Measurements from ENCODE around the gene FN1. TPM values are rescaled to one million over a fixed set of nuclear protein-coding genes. Genes with fewer than 3 reads are reported as not detected.

Gene FN1
- total RNA-seq, 1 experiment from 2014 or later, result 50.4 TPM

DNA sequence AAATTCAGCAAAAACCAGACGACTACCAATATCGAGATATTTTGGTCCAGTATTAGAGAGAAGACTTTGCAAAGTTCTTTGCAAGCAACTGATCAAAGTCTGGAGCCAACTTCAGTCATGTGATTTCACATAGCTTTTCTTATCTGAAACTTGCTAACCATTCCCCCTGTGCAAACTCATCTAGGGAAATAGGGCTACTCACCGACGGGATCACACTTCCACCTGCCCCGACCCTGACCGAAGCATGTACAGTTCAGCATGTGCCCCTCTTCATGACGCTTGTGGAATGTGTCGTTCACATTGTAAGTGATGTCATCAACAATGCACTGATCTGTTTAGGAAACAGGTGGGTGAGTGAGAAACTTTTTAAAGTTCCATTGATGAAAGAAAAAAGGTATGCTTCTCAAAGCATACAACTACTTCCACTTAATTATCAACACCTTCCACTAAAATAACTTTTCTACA is 15.4 kb downstream of the FN1 start:
- no peak for DNase-seq
- Histone ChIP-seq H3K36me3 (replicated peaks; ENCODE audit: control insufficient read depth, insufficient read depth, low read length) (peaks cover 19% of the 10 kb centered on the region), H3K27me3 (ENCODE audit: control insufficient read depth, insufficient read depth, low read length) (no peaks in the 10 kb centered on the region), H3K4me3 (ENCODE audit: insufficient read depth, low read depth, low read length) (no peak overlapping the region)

- Histone ChIP-seq H3K27me3 (ENCODE audit: control insufficient read depth, insufficient read depth, low read length) (no peaks in the 10 kb centered on the region), H3K4me3 (ENCODE audit: insufficient read depth, low read depth, low read length) (no peak overlapping the region), H3K36me3 (replicated peaks; ENCODE audit: control insufficient read depth, insufficient read depth, low read length) (peaks cover 19% of the 10 kb centered on the region)
- no peak for DNase-seq
Measured at GRCh38 chr2:215419769-215420470, 15.9 kb downstream of the FN1 start.

GRCh38 chr2:215419113-215419512 is 16.8 kb downstream of the FN1 start:
- DNase-seq, result no peak
- Histone ChIP-seq H3K27me3 (ENCODE audit: control insufficient read depth, insufficient read depth, low read length) (no peaks in the 10 kb centered on the region), H3K4me3 (ENCODE audit: insufficient read depth, low read depth, low read length) (no peak overlapping the region), H3K36me3 (replicated peaks; ENCODE audit: control insufficient read depth, insufficient read depth, low read length) (peaks cover 15% of the 10 kb centered on the region)

- H3K36me3 ChIP-seq (replicated peaks; ENCODE audit: control insufficient read depth, insufficient read depth, low read length), result peaks cover 13% of the 10 kb centered on the region
- H3K27me3 ChIP-seq (ENCODE audit: control insufficient read depth, insufficient read depth, low read length), result no peaks in the 10 kb centered on the region
- no peak overlapping the region for H3K4me3 ChIP-seq (ENCODE audit: insufficient read depth, low read depth, low read length)
- DNase-seq, result no peak
Measured at GRCh38 chr2:215418064-215418963, 17.6 kb downstream of the FN1 start.

DNA sequence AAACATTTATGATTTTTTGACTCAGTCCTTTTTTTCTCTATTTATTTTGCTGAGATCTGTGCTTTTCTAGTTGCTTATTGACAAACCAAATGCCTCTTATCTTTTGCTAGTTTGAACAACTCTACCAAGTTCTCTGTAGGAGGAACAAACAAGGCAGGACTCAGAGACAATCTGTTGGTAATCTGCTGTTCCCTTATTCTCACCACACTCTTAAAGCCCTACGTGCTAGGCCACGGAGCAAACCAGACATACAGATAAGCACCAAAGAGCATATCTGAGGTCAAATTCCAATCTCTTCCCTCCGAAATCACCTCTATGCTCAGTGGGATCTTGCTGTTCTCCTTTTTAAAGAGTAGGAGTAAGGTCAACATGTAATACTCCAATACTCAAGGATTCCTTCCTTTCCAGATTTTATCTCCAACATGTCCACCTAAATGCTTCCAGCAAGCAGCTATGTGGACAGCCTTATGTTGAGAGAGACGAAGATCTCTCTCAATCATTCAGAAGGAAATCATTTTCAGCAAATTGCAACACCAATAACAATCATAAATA is 18.4 kb downstream of the FN1 start:
- no peak for DNase-seq
- Histone ChIP-seq H3K36me3 (replicated peaks; ENCODE audit: control insufficient read depth, insufficient read depth, low read length) (peaks cover 13% of the 10 kb centered on the region), H3K4me3 (ENCODE audit: insufficient read depth, low read depth, low read length) (no peak overlapping the region), H3K27me3 (ENCODE audit: control insufficient read depth, insufficient read depth, low read length) (no peaks in the 10 kb centered on the region)

GRCh38 chr2:215416656-215417055 is 19.2 kb downstream of the FN1 start:
- H3K36me3 ChIP-seq (replicated peaks; ENCODE audit: control insufficient read depth, insufficient read depth, low read length), result peaks cover 8% of the 10 kb centered on the region
- no peak overlapping the region for H3K4me3 ChIP-seq (ENCODE audit: insufficient read depth, low read depth, low read length)
- no peak for DNase-seq
- no peaks in the 10 kb centered on the region for H3K27me3 ChIP-seq (ENCODE audit: control insufficient read depth, insufficient read depth, low read length)

GRCh38 chr2:215415820-215416577 is 19.9 kb downstream of the FN1 start:
- H3K36me3 ChIP-seq (replicated peaks; ENCODE audit: control insufficient read depth, insufficient read depth, low read length), result peaks cover 5% of the 10 kb centered on the region
- H3K4me3 ChIP-seq (ENCODE audit: insufficient read depth, low read depth, low read length), result no peak overlapping the region
- no peak for DNase-seq
- no peaks in the 10 kb centered on the region for H3K27me3 ChIP-seq (ENCODE audit: control insufficient read depth, insufficient read depth, low read length)

- Histone ChIP-seq H3K4me3 (ENCODE audit: insufficient read depth, low read depth, low read length) (no peak overlapping the region), H3K36me3 (replicated peaks; ENCODE audit: control insufficient read depth, insufficient read depth, low read length) (peaks cover 4% of the 10 kb centered on the region), H3K27me3 (ENCODE audit: control insufficient read depth, insufficient read depth, low read length) (no peaks in the 10 kb centered on the region)
- no peak for DNase-seq
Measured at GRCh38 chr2:215415218-215415617, 20.6 kb downstream of the FN1 start.

- no peak overlapping the region for H3K4me3 ChIP-seq (ENCODE audit: insufficient read depth, low read depth, low read length)
- no peaks in the 10 kb centered on the region for H3K27me3 ChIP-seq (ENCODE audit: control insufficient read depth, insufficient read depth, low read length)
- DNase-seq, result no peak
- H3K36me3 ChIP-seq (replicated peaks; ENCODE audit: control insufficient read depth, insufficient read depth, low read length), result peaks cover 4% of the 10 kb centered on the region
Measured at GRCh38 chr2:215414674-215415073, 21.2 kb downstream of the FN1 start.

GRCh38 chr2:215413974-215414373 is 21.9 kb downstream of the FN1 start:
- H3K4me3 ChIP-seq (ENCODE audit: insufficient read depth, low read depth, low read length), result no peak overlapping the region
- H3K36me3 ChIP-seq (replicated peaks; ENCODE audit: control insufficient read depth, insufficient read depth, low read length), result peaks cover 6% of the 10 kb centered on the region
- no peak for DNase-seq
- no peaks in the 10 kb centered on the region for H3K27me3 ChIP-seq (ENCODE audit: control insufficient read depth, insufficient read depth, low read length)

DNA sequence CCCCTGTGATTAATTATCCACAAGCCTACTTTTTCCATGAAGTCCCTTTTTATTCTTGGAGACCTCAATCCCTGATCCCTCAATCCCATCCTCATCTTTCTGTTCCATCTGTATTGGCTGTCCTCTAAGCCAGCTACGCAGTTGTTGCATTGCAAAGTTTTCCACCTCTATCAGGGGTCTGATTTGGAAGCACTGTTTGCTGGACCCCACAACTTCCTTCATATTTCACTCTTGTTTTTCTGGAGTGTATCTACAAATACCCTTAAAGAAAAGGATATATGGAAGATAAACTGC is 22.4 kb downstream of the FN1 start:
- H3K4me3 ChIP-seq (ENCODE audit: insufficient read depth, low read depth, low read length), result no peak overlapping the region
- H3K36me3 ChIP-seq (replicated peaks; ENCODE audit: control insufficient read depth, insufficient read depth, low read length), result peaks cover 4% of the 10 kb centered on the region
- no peak for DNase-seq
- no peaks in the 10 kb centered on the region for H3K27me3 ChIP-seq (ENCODE audit: control insufficient read depth, insufficient read depth, low read length)

DNA sequence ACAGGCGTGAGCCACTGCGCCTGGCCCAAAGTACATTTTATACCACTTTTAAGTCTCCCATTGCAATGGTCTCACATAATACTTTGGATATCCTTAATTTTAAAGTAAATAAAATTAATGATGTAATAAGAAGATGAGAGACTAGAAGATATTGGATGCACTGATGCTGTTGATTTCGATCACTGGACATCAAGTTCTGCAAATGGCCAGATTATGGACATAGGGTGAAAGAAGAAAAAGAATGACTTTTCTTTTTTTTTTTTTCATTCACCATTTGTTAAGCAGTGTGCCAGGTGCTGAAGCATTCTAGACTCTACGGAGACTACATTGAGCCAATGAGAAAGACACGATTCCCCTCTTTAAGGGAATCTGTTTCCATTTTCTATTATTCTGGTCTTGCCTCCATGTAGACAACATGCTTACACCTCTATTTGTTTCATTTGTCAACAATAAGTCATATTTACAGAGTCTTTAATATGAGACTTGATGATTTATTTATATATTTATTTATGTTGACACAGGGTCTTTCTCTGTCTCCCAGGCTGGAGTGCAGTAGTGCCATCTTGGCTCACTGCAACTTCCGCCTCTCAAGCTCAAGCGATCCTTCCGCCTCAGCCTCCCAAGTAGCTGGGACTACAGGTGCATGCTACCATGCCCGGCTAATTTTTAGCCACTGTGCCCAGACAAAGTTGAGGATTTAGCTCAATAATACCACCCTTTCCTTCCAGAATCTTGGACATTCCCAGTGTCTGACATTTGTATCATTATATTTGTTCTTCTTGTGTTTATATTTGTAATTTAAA is 23.7 kb downstream of the FN1 start:
- Histone ChIP-seq H3K4me3 (ENCODE audit: insufficient read depth, low read depth, low read length) (no peak overlapping the region), H3K27me3 (ENCODE audit: control insufficient read depth, insufficient read depth, low read length) (no peaks in the 10 kb centered on the region), H3K36me3 (replicated peaks; ENCODE audit: control insufficient read depth, insufficient read depth, low read length) (peaks cover 5% of the 10 kb centered on the region)
- no peak for DNase-seq

GRCh38 chr2:215410932-215411285 is 25.0 kb downstream of the FN1 start:
- Histone ChIP-seq H3K27me3 (ENCODE audit: control insufficient read depth, insufficient read depth, low read length) (no peaks in the 10 kb centered on the region), H3K4me3 (ENCODE audit: insufficient read depth, low read depth, low read length) (no peak overlapping the region), H3K36me3 (replicated peaks; ENCODE audit: control insufficient read depth, insufficient read depth, low read length) (peaks cover 12% of the 10 kb centered on the region)
- DNase-seq, result no peak
